ENCODE results near the gene AMPD3.

Gene AMPD3

GRCh38 chr11:10488934-10489691 is 34.0 kb downstream of the AMPD3 start:
- H3K4me3 ChIP-seq, result no peak overlapping the region
- no peak overlapping the region for H3K27ac ChIP-seq
- DNase-seq (ENCODE audit: low spot score), result peak; percentile 71
- no peak for TF ChIP-seq CTCF (IDR thresholded peaks at IDR 0.05)

- peak; percentile 46 for DNase-seq (ENCODE audit: low spot score)
- peak overlapping the region; percentile 15 to 34 for H3K27ac ChIP-seq
Observed at GRCh38 chr11:10490032-10490397, 35.0 kb downstream of the AMPD3 start.

GRCh38 chr11:10490398-10491241 is 35.6 kb downstream of the AMPD3 start:
- Histone ChIP-seq H3K4me3 (no peak overlapping the region), H3K27ac (peak overlapping the region; percentile 34 to 75)
- TF ChIP-seq CTCF (IDR thresholded peaks at IDR 0.05), result no peak
- peak; percentile 88 for DNase-seq (ENCODE audit: low spot score)

More at GRCh38 chr11:10490032-10490397, 35.0 kb downstream of the AMPD3 start:
- no peak for TF ChIP-seq CTCF (IDR thresholded peaks at IDR 0.05)
- H3K4me3 ChIP-seq, result no peak overlapping the region

GRCh38 chr11:10492084-10492483 is 37.0 kb downstream of the AMPD3 start:
- TF ChIP-seq CTCF (IDR thresholded peaks at IDR 0.05), result no peak
- no peak overlapping the region for H3K4me3 ChIP-seq
- no peak overlapping the region for H3K27ac ChIP-seq
- no peak for DNase-seq (ENCODE audit: low spot score)

- peak; percentile 71 for DNase-seq (ENCODE audit: low spot score)
Observed at GRCh38 chr11:10493041-10493663, 38.1 kb downstream of the AMPD3 start.

More at GRCh38 chr11:10493041-10493663, 38.1 kb downstream of the AMPD3 start:
- Histone ChIP-seq H3K4me3 (no peak overlapping the region), H3K27ac (no peak overlapping the region)
- no peak for TF ChIP-seq CTCF (IDR thresholded peaks at IDR 0.05)
